ENCODE results near the gene CACNA2D2. TPM values are rescaled to one million over a fixed set of nuclear protein-coding genes. Genes with fewer than 3 reads are reported as not detected.

CACNA2D2 gene
- total RNA-seq, 1 experiment from 2014 or later: not detected

DNA sequence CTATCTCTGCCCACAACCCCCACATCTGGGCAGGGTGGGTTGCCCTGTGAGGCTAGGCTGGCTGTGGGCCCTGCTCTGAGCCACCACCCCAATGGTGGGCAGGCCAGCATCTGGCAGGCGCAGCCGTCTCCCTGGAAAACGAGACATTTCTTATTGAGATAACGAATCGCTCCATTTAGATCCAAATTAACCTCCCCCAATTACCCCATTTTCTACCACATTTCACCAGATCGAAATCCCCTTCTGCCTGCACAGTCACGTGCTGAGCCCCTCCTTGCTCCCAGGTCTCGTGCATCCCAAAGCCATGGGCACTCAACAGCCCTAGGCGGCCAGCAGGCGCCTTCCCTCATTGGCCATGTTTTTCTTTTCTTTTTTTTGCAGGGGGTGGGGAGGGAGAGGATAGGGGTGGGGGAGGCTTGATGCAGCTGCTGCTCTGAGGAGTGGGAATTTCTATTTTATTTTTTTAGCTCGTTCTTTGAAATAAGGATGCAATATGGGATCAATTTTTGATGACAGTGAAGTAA, 91.1 kb downstream of the CACNA2D2 start:
- no peaks in the 10 kb centered on the region for H3K79me2 ChIP-seq (ENCODE audit: low read depth)
- no peak for TF ChIP-seq EZH2 (IDR thresholded peaks at IDR 0.05; ENCODE audit: low read depth)
- TF ChIP-seq, protein P1, sequence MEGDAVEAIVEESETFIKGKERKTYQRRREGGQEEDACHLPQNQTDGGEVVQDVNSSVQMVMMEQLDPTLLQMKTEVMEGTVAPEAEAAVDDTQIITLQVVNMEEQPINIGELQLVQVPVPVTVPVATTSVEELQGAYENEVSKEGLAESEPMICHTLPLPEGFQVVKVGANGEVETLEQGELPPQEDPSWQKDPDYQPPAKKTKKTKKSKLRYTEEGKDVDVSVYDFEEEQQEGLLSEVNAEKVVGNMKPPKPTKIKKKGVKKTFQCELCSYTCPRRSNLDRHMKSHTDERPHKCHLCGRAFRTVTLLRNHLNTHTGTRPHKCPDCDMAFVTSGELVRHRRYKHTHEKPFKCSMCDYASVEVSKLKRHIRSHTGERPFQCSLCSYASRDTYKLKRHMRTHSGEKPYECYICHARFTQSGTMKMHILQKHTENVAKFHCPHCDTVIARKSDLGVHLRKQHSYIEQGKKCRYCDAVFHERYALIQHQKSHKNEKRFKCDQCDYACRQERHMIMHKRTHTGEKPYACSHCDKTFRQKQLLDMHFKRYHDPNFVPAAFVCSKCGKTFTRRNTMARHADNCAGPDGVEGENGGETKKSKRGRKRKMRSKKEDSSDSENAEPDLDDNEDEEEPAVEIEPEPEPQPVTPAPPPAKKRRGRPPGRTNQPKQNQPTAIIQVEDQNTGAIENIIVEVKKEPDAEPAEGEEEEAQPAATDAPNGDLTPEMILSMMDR (conservative IDR thresholded peaks at IDR 0.05): no peak
- H2AFZ ChIP-seq: no peak overlapping the region
- H3K27ac ChIP-seq: no peak overlapping the region
- no peaks in the 10 kb centered on the region for H3K4me1 ChIP-seq (replicated peaks; ENCODE audit: insufficient read depth)
- BruUV-seq (replicated peaks): no TSS peak
- ChIA-PET POLR2A (ENCODE audit: unreplicated experiment) (no interaction called here), CTCF (no interaction called here)
- H3K9me2 ChIP-seq (ENCODE audit: insufficient read depth): no peaks in the 10 kb centered on the region
- no peaks in the 10 kb centered on the region for H3F3A ChIP-seq (ENCODE audit: insufficient read depth, low read depth)
- H3K4me3 ChIP-seq: no peak overlapping the region
- no peak for DNase-seq
- H3K4me2 ChIP-seq: no peak overlapping the region
- H3K36me3 ChIP-seq (ENCODE audit: low read depth): no peaks in the 10 kb centered on the region
- peaks cover 13% of the 10 kb centered on the region for H3K27me3 ChIP-seq (ENCODE audit: insufficient read depth, low read depth)
- no peaks in the 10 kb centered on the region for H3K9me3 ChIP-seq (ENCODE audit: insufficient read depth, low read depth)
- intact Hi-C loops (cut with micrococcal nuclease; ENCODE audit: unreplicated experiment): no loop called here
- no peaks in the 10 kb centered on the region for H4K20me1 ChIP-seq (ENCODE audit: insufficient read depth)

DNA sequence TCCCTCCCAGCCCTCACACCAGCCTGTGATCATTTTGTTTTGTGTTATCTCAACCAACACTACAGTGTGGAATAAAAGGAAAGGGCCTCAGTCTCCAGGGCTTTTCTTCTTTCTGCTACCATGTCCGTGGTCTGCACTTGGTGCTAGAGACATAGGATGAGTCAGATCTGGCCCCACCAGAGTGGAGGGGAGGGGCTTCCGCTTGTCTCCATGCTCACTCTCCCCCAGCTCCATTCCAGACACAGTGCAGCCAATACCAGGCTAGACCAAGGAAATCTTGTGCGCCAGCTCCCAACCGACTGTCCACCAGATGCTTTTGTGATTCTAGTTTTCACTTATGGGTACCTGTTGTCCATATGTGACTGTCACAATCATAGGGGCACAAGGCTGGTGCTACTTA, 92.2 kb downstream of the CACNA2D2 start:
- H3F3A ChIP-seq (ENCODE audit: insufficient read depth, low read depth): no peaks in the 10 kb centered on the region
- ChIA-PET CTCF (no interaction called here), POLR2A (ENCODE audit: unreplicated experiment) (no interaction called here)
- H3K9me2 ChIP-seq (ENCODE audit: insufficient read depth): no peaks in the 10 kb centered on the region
- H3K9me3 ChIP-seq (ENCODE audit: insufficient read depth, low read depth): no peaks in the 10 kb centered on the region
- intact Hi-C loops (cut with micrococcal nuclease; ENCODE audit: unreplicated experiment): no loop called here
- H3K4me3 ChIP-seq: no peak overlapping the region
- no peaks in the 10 kb centered on the region for H3K79me2 ChIP-seq (ENCODE audit: low read depth)
- H3K4me2 ChIP-seq: no peak overlapping the region
- no peaks in the 10 kb centered on the region for H4K20me1 ChIP-seq (ENCODE audit: insufficient read depth)
- H3K4me1 ChIP-seq (replicated peaks; ENCODE audit: insufficient read depth): no peaks in the 10 kb centered on the region
- no peak overlapping the region for H3K27ac ChIP-seq
- H2AFZ ChIP-seq: no peak overlapping the region
- no TSS peak for BruUV-seq (replicated peaks)
- no peaks in the 10 kb centered on the region for H3K36me3 ChIP-seq (ENCODE audit: low read depth)
- TF ChIP-seq, protein P1 (conservative IDR thresholded peaks at IDR 0.05): no peak
- TF ChIP-seq EZH2 (IDR thresholded peaks at IDR 0.05; ENCODE audit: low read depth): no peak
- peaks cover 13% of the 10 kb centered on the region for H3K27me3 ChIP-seq (ENCODE audit: insufficient read depth, low read depth)
- DNase-seq: no peak

GRCh38 chr3:50410608-50411139, 92.8 kb downstream of the CACNA2D2 start:
- Histone ChIP-seq H3K4me1 (replicated peaks; ENCODE audit: insufficient read depth) (no peaks in the 10 kb centered on the region), H3K27me3 (ENCODE audit: insufficient read depth, low read depth) (peaks cover 13% of the 10 kb centered on the region), H3K79me2 (ENCODE audit: low read depth) (no peaks in the 10 kb centered on the region), H3K4me3 (no peak overlapping the region), H3F3A (ENCODE audit: insufficient read depth, low read depth) (no peaks in the 10 kb centered on the region), H3K4me2 (no peak overlapping the region), H4K20me1 (ENCODE audit: insufficient read depth) (no peaks in the 10 kb centered on the region), H3K36me3 (ENCODE audit: low read depth) (no peaks in the 10 kb centered on the region), H3K9me3 (ENCODE audit: insufficient read depth, low read depth) (no peaks in the 10 kb centered on the region), H3K27ac (no peak overlapping the region), H3K9me2 (ENCODE audit: insufficient read depth) (no peaks in the 10 kb centered on the region), H2AFZ (no peak overlapping the region)
- intact Hi-C loops (cut with micrococcal nuclease; ENCODE audit: unreplicated experiment): no loop called here
- no peak for TF ChIP-seq EZH2 (IDR thresholded peaks at IDR 0.05; ENCODE audit: low read depth)
- TF ChIP-seq, protein P1 (conservative IDR thresholded peaks at IDR 0.05): no peak
- BruUV-seq (replicated peaks): no TSS peak
- ChIA-PET POLR2A (ENCODE audit: unreplicated experiment) (no interaction called here), CTCF (no interaction called here)
- DNase-seq: no peak

Measured in PC-9 (cell line).